IPS DF 19.7 (cell line): ENCODE results near the gene NHLRC1.
"Not testable (repeated sequence)": the region's sequence is repeated elsewhere in the genome, so short reads cannot be mapped to it uniquely, and the experiment has no call there.

Experiments used
- DNase-seq: peaks from one replicate; pipeline ENCODE4 v3.0.0-alpha.2; 2013; ENCODE audit warnings: low read depth, low spot score

NHLRC1 gene

GRCh38 chr6:18122128-18123093 is at the start of gene NHLRC1:
NHLRC1 (minus strand) TSS chr6:18122677; CDS start chr6:18122606, 71 bp downstream.
- DNase-seq, result no peak

GRCh38 chr6:18171871-18172270 is 49.4 kb upstream of the NHLRC1 start:
- DNase-seq, result no peak

DNA sequence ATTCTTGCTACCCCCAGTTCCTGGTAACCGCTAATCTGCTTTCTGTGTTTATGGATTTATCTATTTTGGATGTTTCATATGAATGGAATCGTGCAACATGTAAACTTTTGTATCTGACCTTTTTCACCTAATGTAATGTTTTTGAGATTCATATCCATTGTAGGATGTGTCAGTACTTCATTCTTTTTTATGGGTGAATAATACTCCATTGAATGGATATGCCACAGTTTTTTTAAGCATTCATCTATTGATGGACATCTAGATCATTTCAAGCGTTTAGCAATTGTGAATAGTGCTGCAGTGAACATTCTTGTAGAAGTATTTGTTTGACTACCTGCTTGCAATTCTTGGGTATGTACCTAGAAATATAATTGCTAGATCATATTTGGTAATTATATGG is 45.8 kb upstream of the NHLRC1 start:
- DNase-seq, result no peak

GRCh38 chr6:18166312-18167036 is 44.0 kb upstream of the NHLRC1 start:
- no peak for DNase-seq

- DNase-seq, result no peak
These were observed 43.3 kb upstream of the NHLRC1 start for GRCh38 chr6:18165751-18166150.

DNA sequence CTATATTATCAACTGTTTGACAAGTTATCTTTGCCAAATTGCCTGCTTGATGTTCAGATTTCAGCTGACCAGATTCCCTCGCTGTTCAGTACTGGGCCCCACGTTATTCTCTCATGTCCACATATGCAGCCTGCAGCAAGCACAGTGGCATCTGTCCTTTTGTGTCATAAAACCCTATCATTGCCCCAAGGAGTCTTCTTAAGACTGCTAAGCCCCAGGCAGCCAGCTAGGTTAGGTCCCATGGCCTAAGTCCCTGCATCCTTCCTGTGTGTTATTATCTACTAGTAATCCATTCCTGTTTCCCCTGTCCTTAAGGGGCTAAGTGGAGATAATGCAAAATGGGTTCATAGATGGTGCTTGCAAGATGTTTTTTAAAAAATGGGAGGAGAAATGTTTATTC is 39.9 kb upstream of the NHLRC1 start:
- no peak for DNase-seq

GRCh38 chr6:18161431-18161830 is 39.0 kb upstream of the NHLRC1 start:
- DNase-seq, result no peak

DNA sequence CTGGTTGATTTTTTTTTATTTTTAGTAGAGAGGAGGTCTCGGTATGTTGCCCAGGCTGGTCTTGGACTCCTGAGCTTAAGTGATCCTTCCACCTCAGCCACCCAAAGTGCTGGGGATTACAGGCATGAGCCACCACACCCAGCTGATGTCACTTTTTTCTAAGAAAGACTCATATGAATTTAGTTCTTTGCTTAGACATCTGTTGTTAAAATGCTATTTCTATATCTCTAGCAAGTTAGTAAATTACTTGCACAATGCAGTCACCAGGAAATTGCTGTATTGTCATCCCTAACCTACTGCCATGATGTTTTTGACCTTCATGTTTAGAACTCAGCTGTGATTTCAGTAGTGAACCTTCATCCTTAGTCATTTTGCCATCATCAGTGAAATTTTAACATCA is 38.4 kb upstream of the NHLRC1 start:
- no peak for DNase-seq

DNA sequence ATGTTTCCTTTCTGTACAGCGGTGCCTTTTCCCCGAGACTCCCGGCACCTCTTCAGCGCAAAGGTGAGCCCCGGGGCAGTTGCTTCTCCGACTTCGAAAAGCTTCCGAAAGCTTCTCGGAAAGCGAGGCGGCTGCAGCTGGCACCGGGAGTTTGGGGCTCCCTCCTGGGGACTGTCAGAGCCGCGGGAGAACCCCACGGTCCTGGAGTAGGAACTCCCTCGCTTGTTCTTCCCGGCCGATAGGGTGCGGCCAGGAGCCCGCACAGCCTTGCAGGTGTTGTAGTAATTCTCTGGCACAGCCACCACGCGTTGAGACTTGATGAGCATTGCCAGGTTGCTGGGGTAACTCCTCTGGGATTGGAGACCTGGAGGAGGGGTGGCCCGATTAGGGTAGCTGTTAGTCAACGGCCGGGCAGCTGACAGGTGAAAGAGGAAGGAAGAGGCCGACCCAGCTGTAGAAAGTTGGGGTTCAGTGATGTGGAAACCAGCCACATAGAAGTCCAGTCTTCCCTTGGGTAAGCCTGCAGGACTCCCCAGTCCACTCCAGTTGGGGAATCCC is 33.5 kb upstream of the NHLRC1 start:
- DNase-seq, result peak; percentile 83

GRCh38 chr6:18155150-18155863 is 32.8 kb upstream of the NHLRC1 start, which contains the start of gene KDM1B:
KDM1B (plus strand) TSS chr6:18155422; CDS start chr6:18159896, 4,474 bp downstream.
- peak; percentile 75 for DNase-seq

- no peak for DNase-seq
These were observed 32.2 kb upstream of the NHLRC1 start, which contains the start of gene TPMT for GRCh38 chr6:18154507-18155149. TPMT (minus strand) TSS chr6:18155077; CDS start chr6:18149127, 5,950 bp downstream.

DNA sequence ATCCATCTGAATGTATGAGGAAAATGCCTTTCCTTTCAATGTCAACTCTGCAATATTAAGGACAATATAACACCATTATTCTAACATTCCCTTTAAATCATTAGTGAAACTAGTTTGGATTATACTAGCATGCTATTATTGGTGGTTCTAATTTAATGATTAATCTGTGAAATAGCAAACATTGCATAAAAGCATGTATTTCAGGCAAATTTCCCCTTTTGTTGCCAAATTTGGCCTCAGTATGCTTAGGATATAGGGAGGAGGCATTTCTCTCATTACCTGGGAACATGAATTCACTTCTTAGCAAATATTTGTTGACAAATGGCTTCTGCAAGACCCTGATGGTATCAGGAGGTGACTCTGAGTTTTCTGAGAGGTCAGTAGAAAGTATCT is 30.8 kb upstream of the NHLRC1 start:
- DNase-seq, result no peak

GRCh38 chr6:18151801-18152200 is 29.3 kb upstream of the NHLRC1 start:
- no peak for DNase-seq

DNA sequence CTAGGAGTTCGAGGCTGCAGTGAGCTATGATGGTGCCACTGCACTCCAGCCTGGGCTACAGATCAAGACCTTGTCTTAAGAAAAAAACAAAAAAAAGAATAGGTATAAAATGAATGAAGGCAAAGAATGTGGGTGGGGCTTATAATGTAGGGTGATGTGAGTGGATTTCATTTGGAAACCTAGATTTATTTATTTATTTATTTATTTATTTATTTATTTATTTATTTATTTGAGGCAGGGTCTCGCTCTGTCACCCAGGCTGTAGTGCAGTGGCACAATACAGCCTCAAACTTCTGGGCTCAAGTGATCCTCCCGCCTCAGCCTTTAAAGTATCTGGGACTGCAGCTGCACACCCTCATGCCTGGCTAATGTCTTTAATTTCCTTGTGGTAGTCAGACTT is 28.9 kb upstream of the NHLRC1 start:
- DNase-seq, result not testable (repeated sequence)

DNA sequence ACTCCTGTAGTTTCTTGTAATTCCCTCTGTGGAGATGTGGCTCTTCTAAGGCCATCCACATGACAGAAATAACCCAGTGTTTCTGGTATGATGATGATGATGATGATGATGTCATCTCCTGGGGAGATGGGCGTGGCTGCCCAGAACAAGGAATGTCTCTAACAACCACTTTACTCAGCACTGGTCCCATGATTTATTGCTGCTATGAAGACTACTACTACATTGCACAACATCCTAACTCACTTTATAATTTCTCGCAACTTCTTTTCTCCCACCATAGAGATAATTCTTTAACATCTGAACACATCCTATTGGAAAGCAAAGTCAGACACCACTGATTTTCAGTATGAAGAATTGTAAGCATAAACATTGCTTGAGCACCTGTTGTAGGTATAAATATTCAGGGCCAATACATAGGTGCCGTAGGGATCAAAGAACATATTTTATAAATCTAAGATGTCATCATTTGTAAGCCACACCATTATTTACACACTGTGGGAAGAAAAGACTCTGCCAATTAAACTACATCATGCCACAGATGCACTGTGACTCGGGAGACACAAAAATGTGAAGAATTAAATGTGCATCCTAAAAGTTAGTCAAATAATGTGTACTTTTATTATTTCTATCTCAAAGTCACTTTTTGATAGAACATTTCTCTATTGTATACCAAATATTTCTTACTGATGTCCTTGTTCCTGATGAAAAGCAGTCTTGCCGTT is 26.0 kb upstream of the NHLRC1 start:
- no peak for DNase-seq

DNA sequence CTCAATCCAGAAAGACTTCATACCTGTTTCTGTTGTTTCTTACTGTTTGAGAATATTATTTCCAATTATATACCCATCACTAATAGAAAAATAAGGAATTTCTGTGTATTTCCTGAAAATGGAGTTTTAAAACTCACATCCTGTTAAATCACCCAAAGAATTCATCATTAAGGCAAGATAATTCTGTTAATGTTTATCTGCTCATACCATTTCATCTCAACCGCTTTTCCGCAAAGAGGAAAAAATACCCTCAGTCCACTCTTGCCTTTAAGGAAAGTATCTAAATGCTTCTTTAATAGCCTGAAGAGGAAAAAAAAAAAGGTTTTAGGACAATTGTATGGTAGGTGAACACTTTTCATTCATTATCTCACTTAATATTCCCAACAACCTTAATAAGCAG is 25.1 kb upstream of the NHLRC1 start:
- no peak for DNase-seq

DNA sequence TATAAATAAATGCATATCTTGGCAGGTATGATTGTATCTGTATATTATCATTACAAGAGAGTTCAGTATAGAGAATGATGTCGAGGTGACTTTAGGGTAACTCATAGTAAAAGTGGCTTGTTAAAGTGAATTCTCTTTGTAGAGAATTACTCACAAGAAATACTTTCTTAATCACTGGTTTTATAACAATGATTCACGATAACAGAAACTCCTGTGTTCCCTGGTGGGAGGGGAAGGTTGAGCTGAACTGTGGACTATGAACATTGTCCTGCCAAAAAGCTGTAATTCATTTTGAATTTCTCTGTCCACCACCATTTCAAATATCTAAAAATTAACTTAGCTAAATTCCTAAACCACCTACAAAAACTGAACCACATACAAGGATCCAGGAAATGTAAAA is 24.7 kb upstream of the NHLRC1 start:
- no peak for DNase-seq

DNA sequence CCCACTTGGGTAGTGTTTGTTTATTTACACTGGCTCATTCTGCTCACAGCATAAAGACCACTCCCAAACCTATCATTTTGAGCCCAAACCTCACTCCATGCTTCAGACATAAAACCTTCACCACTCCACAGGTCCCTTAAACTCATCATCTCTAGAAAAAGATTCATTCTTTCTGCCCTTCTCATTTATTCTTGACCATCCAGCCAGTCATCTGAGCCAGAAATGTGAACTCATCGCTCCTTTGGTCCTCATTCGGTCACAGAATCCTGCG is 20.0 kb upstream of the NHLRC1 start:
- no peak for DNase-seq

- no peak for DNase-seq
These were observed 19.5 kb upstream of the NHLRC1 start for GRCh38 chr6:18141805-18142590.
